ENCODE measurements around the gene THOC6.
"Not testable (repeated sequence)": the region's sequence is repeated elsewhere in the genome, so short reads cannot be mapped to it uniquely, and the experiment has no call there.

THOC6 gene

DNA sequence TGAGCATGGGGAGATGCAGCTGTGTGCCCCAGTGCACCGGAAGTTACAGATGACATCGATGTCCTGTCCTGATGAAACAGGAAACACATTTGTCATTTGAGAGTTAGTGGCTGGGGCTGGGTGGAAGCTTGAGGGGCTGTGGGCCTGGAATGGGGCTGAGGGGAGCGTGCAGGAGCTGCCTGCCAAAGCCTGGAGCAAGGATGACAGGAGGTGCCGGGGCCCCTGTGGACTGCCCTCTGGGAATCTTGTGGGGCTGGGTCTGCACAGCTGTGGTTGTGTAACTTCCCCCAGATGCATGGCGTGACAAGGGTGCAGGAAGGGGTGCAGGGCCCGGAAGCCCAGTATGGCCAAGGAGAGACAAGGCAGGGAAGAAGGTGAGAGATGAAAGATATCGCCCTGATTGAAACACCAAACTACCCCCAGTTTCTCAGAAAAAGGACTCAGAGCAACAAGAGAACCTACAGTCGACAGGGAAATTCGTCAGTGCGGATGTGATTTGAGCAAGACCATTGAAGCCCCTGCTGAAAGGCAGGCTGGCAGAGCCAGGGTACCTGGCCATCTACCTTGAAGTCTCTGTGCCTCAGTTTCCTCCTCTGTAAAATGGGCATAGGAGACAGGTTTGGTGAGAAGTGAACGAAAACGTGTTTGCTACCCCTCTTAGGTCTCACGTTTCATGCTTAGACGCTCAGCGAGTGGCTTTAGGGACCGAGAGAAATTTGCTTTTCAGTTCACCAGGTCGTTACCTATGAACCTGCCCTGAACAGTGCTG, 31.3 kb downstream of the THOC6 start:
- no peak overlapping the region for H3K27ac ChIP-seq (ENCODE audit: low read depth, low read length, poor library complexity, severe bottlenecking)
- H3K4me1 ChIP-seq (ENCODE audit: insufficient read depth, low read length, severe bottlenecking), result peaks cover 20% of the 10 kb centered on the region
- H3K36me3 ChIP-seq (ENCODE audit: insufficient read depth, low read length), result no peaks in the 10 kb centered on the region
- H4K20me1 ChIP-seq (ENCODE audit: insufficient read depth, low read length), result no peaks in the 10 kb centered on the region
- TF ChIP-seq, protein P1, sequence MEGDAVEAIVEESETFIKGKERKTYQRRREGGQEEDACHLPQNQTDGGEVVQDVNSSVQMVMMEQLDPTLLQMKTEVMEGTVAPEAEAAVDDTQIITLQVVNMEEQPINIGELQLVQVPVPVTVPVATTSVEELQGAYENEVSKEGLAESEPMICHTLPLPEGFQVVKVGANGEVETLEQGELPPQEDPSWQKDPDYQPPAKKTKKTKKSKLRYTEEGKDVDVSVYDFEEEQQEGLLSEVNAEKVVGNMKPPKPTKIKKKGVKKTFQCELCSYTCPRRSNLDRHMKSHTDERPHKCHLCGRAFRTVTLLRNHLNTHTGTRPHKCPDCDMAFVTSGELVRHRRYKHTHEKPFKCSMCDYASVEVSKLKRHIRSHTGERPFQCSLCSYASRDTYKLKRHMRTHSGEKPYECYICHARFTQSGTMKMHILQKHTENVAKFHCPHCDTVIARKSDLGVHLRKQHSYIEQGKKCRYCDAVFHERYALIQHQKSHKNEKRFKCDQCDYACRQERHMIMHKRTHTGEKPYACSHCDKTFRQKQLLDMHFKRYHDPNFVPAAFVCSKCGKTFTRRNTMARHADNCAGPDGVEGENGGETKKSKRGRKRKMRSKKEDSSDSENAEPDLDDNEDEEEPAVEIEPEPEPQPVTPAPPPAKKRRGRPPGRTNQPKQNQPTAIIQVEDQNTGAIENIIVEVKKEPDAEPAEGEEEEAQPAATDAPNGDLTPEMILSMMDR (IDR thresholded peaks at IDR 0.05; ENCODE audit: low read length), result no peak
- no peak for TF ChIP-seq EZH2 (IDR thresholded peaks at IDR 0.05; ENCODE audit: borderline replicate concordance, low read length)
- no peaks in the 10 kb centered on the region for H3F3A ChIP-seq (ENCODE audit: insufficient read depth, low read length)
- H2AFZ ChIP-seq (ENCODE audit: low read length), result no peak overlapping the region
- no peak overlapping the region; the same call in 1 of the 2 replicates for H3K4me2 ChIP-seq (ENCODE audit: low read length)
- no peaks in the 10 kb centered on the region for H3K27me3 ChIP-seq (ENCODE audit: insufficient read depth, low read length)
- H3K79me2 ChIP-seq (ENCODE audit: insufficient read depth, low read length), result no peaks in the 10 kb centered on the region
- no peaks in the 10 kb centered on the region for H3K9me3 ChIP-seq (ENCODE audit: low read length)
- no peaks in the 10 kb centered on the region for H3K9me2 ChIP-seq (ENCODE audit: low read depth, low read length)
- peak overlapping the region; percentile 12 for H3K4me3 ChIP-seq (ENCODE audit: low read depth, low read length, poor library complexity, severe bottlenecking)
- H3K9ac ChIP-seq (ENCODE audit: low read length), result no peak overlapping the region; the same call in 1 of the 2 replicates

DNA sequence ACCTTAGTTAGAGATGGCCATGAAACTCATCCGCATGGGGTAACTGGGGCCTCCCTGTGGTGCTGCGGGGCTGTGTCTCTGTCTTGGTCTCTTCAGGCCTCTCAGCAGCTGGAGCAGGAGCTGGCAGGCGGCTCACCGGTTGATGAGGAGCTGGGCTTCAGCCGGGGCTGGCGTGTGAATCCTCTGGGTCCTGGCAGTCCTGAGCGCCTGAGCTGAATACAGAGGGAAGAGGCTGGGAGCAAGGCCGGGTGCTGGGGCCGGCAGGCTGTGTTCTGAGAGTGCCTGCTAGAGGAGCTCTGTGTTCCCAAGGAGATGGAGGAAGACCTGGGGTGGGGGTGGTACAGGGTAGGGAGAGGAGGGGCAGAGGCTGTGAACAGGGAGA, 31.9 kb downstream of the THOC6 start:
- H3K27ac ChIP-seq (ENCODE audit: low read depth, low read length, poor library complexity, severe bottlenecking); H3K79me2 ChIP-seq (ENCODE audit: insufficient read depth, low read length); H3K36me3 ChIP-seq (ENCODE audit: insufficient read depth, low read length); H3K9me2 ChIP-seq (ENCODE audit: low read depth, low read length); H2AFZ ChIP-seq (ENCODE audit: low read length); H4K20me1 ChIP-seq (ENCODE audit: insufficient read depth, low read length); H3K4me3 ChIP-seq (ENCODE audit: low read depth, low read length, poor library complexity, severe bottlenecking); H3K9me3 ChIP-seq (ENCODE audit: low read length); H3K4me2 ChIP-seq (ENCODE audit: low read length); H3K9ac ChIP-seq (ENCODE audit: low read length); H3F3A ChIP-seq (ENCODE audit: insufficient read depth, low read length); H3K27me3 ChIP-seq (ENCODE audit: insufficient read depth, low read length): not testable (repeated sequence)
- peaks cover 20% of the 10 kb centered on the region for H3K4me1 ChIP-seq (ENCODE audit: insufficient read depth, low read length, severe bottlenecking)

DNA sequence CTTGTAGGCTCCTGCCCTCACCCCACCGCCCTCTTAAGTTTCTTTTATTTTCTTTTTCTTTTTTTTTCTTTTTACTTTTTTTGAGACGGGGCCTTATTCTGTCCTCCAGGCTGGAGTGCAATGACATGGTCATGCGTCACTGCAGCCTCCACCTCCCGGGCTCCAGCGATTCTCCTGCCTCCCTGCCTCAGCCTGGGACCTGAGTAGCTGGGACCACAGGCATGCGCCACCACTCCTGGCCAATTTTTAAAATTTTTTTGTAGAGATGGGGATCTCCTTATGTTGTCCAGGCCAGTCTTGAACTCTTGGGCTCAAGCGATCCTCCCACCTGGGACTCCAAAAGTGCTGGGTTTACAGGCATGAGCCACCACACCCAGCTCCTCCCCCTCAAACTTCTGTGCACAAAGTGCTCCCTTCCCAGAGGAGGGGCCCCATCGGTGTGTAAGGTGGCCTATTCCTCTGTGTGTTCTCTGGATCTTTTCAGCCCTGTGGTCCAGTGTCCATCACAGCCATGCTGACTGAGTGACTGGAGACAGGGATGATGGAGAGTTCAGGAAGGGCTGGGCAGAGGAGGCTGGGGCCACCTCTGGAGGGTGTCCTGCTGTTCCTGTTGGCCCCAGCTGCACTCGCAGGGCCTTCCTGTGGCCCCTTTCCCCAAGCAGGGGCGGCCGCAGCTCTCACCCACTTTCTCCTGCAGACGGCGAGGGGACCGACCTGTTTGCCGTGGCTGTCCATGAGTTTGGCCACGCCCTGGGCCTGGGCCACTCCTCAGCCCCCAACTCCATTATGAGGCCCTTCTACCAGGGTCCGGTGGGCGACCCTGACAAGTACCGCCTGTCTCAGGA, 32.7 kb downstream of the THOC6 start:
- Histone ChIP-seq H3K9ac (ENCODE audit: low read length) (no peak overlapping the region), H3K9me3 (ENCODE audit: low read length) (no peaks in the 10 kb centered on the region), H3K27me3 (ENCODE audit: insufficient read depth, low read length) (no peaks in the 10 kb centered on the region), H3K27ac (ENCODE audit: low read depth, low read length, poor library complexity, severe bottlenecking) (no peak overlapping the region), H3K79me2 (ENCODE audit: insufficient read depth, low read length) (no peaks in the 10 kb centered on the region), H3K9me2 (ENCODE audit: low read depth, low read length) (no peaks in the 10 kb centered on the region), H3K36me3 (ENCODE audit: insufficient read depth, low read length) (no peaks in the 10 kb centered on the region), H3F3A (ENCODE audit: insufficient read depth, low read length) (no peaks in the 10 kb centered on the region), H3K4me1 (ENCODE audit: insufficient read depth, low read length, severe bottlenecking) (peaks cover 20% of the 10 kb centered on the region), H4K20me1 (ENCODE audit: insufficient read depth, low read length) (no peaks in the 10 kb centered on the region), H2AFZ (ENCODE audit: low read length) (no peak overlapping the region), H3K4me2 (ENCODE audit: low read length) (no peak overlapping the region), H3K4me3 (ENCODE audit: low read depth, low read length, poor library complexity, severe bottlenecking) (no peak overlapping the region)
- no peak for TF ChIP-seq EZH2 (IDR thresholded peaks at IDR 0.05; ENCODE audit: borderline replicate concordance, low read length)
- TF ChIP-seq, protein P1 (IDR thresholded peaks at IDR 0.05; ENCODE audit: low read length), result no peak

All from OCI-LY1 (cell line).